Ishikawa (cell line): ENCODE results near the gene ERICH4.

Experiments
- EGR1 ChIP-seq: IDR thresholded peaks from 2 replicates; pipeline ENCODE4 v1.6.1; 2012
- EP300 ChIP-seq: IDR thresholded peaks from 2 replicates; pipeline ENCODE4 v1.6.1; 2012; ENCODE audit warnings: borderline replicate concordance
- REST ChIP-seq: IDR thresholded peaks from 2 replicates; pipeline ENCODE4 v1.6.1; 2012; ENCODE audit warnings: low read depth, mild to moderate bottlenecking
- TAF1 ChIP-seq: IDR thresholded peaks from 2 replicates; pipeline ENCODE4 v1.6.1; 2012; ENCODE audit warnings: low read depth, mild to moderate bottlenecking
- YY1 ChIP-seq: IDR thresholded peaks from 2 replicates; pipeline ENCODE4 v1.6.1; 2012; ENCODE audit warnings: low read depth

DNA sequence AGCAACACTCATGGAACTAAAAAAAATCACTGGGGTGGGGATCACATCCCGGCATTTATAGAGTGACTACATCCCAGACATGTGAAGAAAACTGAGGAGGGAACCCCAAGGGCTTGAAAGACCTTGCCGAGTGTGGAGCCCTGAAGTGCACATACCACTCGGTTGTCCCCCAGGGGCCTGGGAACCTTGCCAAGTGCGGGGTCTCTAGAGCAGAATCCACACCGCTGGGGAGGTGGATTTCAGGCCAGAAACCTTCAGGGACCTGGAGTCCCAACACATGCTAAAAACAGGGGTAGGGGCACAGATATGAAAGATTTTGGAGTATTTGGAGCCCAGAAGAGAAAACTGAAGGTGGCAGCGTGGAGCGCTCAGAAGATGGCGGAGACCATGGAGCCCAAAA lies 35.2 kb downstream of the ERICH4 start:
- TF ChIP-seq YY1 (no peak), TAF1 (no peak), REST (no peak), EP300 (no peak), EGR1 (no peak)
